MM.1S (cell line): Measurements from ENCODE around the gene PCDHA7.

Source experiments
- CTCF ChIP-seq: fragments of 300-600 bp; sonication (generic); IDR thresholded peaks from 2 replicates; pipeline ENCODE4 v1.5.1; 2016; ENCODE audit warnings: antibody characterized with exemption, low read length, mixed read lengths
- EZH2 ChIP-seq: fragments of 300-600 bp; sonication (generic); optimal IDR thresholded peaks from 2 replicates; pipeline ENCODE3; 2017; ENCODE audit warnings: low read depth, mild to moderate bottlenecking, antibody characterized with exemption, low read length, mixed read lengths
- EZH2phosphoT487 ChIP-seq: fragments of 300-600 bp; sonication (generic); IDR thresholded peaks from 2 replicates; pipeline ENCODE4 v1.6.1; 2018; ENCODE audit warnings: antibody characterized with exemption, low read length

GRCh38 chr5:140823475-140823874 lies 10.6 kb upstream of the PCDHA7 start:
- TF ChIP-seq CTCF: no peak
- TF ChIP-seq EZH2: no peak
- TF ChIP-seq EZH2phosphoT487: no peak
